Measurements from ENCODE around the gene CFAP90.

The CFAP90 gene

DNA sequence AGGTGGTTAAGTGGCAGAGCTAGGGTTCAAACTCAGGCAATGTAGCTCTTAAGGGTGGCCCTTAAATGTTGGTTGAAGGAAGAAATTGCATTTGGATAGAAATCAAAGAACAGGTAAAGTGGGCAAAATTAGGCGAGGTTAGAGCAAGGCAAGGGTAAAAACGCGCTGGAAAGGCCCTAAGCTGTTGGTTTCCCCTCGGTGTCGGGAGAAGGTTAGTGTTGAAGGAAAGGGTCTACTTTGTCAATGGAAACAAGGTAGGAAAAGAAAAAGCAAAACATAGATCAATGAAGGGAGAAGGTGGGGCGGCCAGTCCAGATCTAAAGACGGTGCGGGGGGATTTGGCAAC lies 17.5 kb upstream of the CFAP90 start:
- DNase-seq (ENCODE audit: low read depth), result no peak

DNA sequence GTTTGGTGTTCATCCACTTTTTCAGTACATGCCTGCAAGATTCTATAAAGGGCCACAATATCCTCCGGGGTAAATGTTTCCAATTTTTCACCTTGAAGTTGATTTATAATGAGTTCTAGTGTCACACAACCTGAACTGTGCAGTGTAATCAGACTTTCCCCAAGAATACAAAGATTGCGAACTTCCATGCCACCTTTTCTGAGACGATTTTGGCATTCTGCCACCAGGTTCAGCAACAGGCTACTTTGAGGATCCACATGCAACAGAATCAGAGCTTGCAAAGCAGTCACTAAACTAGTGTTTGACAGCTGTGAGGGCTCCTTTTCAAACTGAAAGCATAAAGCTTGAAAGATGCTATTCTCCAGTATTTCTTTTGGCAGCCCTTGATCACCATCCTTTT lies 16.3 kb upstream of the CFAP90 start:
- DNase-seq (ENCODE audit: low read depth), result no peak

DNA sequence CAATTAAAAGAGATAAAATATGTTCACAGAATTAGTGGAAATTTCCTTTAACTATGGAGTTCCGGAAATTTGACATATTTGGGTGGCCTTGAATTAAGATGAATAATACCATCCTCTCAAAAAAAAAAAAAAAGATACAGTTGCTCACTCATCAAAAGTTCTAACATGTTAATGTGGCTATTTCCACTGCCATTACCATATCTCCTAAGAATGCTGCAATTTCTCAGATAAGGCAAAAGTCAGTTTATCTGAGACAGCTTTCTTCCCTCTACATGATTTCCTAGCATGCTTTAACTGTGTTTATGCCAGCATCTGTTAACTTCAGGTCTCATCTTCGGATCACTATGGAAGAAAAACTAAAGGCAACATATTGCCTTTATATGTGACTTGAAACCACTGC lies 15.3 kb upstream of the CFAP90 start:
- no peak for DNase-seq (ENCODE audit: low read depth)

DNA sequence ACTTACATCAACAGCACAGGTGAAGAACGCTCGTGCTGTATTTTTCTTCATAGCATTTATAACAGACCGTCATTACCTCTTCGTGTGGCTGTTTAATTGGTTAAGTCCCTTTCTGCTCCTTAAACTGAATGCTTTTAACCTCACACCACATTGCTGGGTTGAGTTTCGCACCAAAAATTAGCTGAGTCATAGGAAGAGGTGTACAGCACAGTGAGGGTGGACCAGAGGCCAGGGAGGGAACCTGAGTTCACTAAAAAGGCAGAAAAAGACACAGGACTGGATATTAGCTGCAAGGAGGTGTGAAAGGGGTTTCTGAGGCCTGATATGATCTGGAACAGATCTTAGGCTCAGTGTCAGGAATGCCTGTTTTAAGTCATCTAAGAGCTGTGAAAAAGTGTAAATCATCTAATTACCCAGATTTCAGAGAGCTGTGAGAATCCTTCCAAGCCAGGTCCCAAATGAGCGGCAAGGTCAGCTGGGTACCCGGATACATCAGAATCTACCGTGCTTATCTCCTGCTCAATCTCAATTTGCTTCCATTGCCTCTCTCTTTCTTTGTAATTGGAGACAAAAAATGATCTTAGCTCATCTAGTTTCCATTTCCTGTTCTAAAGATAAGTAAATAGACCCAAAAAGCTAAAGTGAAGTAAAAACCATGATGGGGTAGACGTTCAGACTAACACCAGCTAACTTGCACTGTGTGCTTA lies 7.1 kb upstream of the CFAP90 start:
- DNase-seq (ENCODE audit: low read depth), result no peak

DNA sequence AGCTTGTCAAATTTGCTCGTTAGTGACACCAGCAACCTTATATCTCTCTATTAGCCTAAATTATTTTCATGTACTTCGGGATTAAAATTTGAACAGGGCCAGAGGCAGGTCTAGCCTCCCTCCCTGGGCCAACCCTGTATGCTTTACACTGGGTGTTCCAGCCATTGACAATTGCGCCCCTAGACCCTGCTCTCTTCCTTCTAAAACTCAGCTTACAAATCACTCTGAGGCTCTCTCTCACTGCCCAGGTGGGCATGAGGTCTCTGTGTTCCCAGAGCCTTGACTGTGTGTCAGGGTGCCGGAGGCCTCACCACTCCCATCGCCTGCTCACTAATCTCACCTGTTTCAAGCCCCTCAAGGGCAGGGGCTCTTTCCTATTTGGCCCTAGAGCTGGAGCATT lies 6.4 kb upstream of the CFAP90 start:
- no peak for DNase-seq (ENCODE audit: low read depth)

DNA sequence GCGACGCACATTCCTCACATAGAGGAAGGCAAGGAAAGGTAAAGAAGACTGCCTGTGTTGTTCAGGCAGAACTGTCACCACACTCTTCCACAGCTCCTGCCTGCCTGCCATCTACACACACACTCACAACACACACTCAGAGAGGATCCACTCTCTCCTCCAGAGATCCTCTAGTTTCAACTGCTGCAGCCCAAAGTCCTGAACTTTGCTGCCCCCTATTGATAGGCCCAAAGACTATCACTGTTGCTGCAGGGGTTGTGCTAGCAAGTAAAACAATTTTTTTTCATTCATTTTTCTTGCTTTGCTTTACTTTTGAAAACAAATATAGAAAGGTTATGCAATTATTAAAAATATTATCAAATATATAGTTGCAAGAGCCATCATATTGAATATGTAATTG lies 5.9 kb upstream of the CFAP90 start:
- no peak for DNase-seq (ENCODE audit: low read depth)

DNA sequence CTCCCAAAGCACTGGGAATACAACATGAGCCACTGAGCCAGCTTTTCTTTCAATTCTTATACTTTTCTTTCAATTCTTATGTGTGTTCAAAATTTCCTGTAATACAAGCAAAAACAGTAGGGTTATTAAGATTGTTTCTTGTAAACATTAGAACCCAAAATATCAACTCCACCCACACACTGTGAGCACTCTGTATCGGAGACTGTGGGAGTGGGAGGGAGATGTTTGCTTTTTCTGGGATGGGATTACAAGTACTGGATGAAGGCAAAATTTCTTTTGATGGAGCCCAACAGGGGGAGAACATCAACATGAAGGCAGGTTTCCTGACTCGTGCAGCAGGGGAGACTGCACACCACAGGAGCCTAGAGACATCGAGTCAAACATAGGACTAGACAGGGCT lies 4.7 kb upstream of the CFAP90 start:
- no peak for DNase-seq (ENCODE audit: low read depth)

DNA sequence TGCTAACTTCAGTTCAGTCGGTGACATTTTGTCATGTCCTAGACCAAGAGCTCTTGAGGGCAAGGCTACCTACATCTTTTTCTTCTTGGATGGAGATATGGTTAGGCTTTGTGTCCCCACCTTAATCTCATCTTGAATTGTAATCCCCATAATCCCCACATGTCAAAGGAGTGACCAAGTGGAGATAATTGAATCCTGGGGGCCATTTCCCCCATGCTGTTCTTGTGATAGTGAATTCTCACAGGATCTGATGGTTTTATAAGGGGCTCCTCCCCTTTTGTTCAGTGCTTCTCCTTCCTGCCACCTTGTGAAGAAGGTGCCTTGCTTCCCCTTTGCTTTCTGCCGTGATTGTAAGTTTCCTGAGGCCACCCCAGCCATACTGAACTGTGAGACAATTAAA lies 2.1 kb upstream of the CFAP90 start:
- DNase-seq (ENCODE audit: low read depth), result no peak

DNA sequence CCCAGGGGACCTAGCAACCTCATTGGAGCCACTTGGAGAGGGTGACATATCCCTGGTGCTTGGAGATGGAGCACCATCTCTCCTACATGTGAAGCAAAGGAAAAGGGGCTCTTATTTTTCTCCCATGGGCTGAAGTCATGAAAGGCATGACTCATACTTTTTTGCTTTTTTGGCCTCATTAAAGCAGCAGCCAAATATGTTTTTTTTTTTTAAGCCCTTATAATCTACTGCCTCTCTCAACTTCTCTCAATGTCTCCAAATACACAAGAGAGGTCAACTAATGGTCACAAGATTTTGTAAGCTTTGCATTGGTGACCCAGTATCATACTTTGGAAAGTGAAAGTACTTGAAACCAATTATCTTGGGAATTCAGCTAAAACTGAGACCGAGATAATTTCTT lies 1.6 kb upstream of the CFAP90 start:
- no peak for DNase-seq (ENCODE audit: low read depth)

DNA sequence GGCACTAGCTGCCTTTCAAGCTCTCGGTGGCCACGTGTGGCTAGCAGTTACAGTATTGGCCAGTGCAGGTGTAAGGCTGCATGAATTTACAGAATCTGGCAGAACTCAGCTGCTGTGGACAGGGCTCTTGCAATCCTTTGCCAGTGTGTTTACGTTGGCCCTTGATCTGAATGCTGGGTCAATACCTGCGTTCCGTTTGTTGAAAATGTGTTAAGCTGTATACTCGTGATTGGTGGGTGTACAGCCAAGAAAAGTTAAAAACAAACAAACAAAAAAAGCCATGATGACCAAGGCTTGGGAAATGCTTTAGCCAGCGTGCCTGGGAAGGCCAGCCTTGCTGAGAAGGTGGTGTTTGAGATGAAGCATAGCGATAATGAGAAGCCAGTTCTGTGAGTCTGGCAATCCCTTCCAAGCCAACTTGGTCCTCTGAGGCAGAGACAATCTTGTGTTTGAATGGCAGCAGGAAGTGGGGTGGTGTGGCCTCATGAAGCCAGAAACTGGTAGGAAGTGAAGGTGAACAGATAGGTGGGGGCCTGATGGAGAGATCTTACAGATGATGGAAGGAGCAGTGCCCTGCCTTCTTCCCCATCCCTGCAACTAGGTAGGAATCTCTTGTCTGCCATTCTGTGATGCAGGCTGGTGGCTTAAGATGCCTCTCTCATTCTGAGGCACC lies 820 bp upstream of the CFAP90 start:
- no peak for DNase-seq (ENCODE audit: low read depth)

DNA sequence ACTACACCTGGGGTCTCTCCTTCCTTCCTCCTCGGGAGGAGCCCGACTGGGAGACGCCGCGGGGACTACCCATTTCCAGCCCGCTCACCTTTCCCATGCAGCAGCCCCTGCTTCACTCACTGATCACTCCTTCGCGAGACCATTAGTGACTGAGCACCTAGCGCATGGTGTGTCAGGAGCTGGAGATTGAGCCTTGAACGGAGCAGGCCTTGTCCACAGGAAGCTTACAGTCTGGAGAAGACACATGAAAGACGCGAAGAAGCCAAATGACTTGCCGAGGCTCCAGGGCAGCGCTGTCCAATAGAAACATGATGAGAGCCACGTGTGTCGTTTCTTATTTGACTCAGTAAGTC lies 283 bp upstream of the CFAP90 start:
- DNase-seq (ENCODE audit: low read depth), result no peak

DNA sequence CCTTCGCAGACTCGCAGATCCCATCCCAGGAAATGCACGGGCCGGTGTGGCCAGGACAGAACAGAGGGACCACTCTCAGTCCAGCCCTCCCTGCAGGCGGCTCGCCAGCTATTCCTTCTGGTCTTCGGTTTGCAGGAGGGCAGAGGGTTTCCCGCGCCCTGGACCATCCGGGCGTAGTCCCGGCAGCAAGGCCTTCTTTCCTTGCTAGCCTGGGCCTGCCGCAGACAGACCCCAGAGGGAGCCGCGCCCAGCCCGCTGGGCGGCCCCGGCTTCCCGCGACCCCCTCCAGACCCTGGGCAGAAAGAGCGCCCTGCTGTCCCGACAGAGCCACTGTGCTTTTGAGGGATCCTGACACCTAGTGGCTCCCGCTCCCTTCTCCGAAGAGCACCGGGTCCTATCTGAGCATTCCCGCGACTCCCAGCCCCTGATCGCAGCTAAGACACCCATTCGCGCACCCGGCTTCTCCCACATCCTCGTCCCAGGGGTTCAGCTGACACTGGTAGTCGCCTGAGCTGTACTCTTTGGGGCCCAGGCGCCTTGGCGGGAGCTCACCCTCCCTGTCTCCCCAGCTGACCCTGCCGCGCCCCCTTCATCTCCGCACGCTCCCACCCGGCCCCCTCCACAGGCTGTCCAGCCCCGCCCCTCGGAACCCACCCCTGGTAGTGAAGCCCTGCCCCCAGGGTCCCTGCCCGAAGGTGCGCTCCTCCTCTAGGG lies 1.1 kb downstream of the CFAP90 start:
- DNase-seq (ENCODE audit: low read depth), result no peak

DNA sequence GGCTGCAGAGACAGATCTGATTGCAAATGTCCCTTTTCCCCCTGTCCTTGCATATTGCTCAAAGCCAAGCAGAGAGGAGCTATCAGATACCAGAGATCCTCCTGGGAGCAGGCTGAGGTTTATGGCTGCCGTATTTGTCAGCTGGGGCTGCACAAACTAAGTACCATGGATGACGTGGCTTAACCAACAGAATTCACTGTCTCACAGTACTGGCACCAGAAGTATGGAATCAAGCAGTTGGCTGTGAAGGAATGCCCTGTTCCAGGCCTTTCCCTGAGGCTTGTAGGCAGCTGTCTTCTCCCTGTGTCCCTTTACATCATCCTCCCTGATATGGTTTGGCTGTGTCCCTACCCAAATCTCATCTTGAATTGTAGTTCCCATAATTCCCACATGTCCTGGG lies 2.6 kb downstream of the CFAP90 start:
- DNase-seq (ENCODE audit: low read depth), result no peak

DNA sequence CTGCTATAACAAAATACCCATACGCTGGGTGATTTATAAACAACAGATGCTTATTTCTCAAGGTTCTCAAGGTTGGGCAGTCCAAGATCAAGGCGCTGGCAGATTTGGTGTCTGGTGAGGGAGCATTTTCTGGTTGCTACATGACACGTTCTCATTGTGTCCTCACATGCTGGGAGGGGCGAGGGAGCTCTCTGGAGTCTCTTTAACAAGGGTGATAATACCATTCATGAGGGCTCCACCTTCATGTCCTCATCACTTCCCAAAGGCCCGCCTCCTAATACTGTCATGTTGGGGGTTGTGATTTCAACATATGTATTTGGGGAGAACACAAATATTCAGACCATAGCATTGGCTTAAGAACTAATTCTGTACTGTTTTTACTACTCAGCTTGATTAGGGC lies 4.6 kb downstream of the CFAP90 start:
- DNase-seq (ENCODE audit: low read depth), result no peak

DNA sequence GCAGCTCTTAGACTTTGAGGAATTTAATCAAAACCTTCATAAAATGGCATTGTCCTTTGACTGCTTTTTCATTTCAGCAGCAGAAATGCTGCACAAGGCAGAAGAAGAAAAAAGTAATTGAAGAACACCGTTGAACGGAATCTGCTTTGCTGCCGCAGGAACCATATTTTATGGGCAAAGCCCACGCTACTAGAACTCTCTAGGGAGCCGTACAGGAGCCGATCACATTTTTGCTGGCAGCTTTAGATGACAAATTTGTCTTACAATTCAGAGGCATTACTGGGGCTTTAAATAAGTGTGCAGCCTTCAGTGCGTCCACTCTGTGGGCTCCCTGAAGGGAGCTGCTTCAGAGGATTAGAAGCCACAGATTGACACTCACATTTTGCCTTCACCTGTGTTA lies 5.4 kb downstream of the CFAP90 start:
- DNase-seq (ENCODE audit: low read depth), result no peak

DNA sequence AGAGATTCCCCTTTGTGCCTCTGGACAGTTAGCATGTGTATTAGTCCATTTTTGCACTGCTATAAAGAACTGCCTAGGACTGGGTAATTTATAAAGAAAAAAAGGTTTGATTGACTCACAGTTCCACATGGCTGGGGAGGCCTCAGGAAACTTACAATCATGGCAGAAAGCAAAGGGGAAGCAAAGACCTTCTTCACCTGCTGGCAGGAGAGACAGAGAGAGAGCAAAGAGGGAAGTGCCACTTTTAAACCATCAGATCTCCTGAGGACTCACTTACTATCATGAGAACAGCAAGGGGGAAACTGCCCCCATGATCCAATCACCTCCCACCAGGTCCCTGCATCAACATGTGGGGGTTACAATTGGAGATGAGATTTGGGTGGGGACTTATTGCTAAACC lies 6.0 kb downstream of the CFAP90 start:
- DNase-seq (ENCODE audit: low read depth), result no peak

DNA sequence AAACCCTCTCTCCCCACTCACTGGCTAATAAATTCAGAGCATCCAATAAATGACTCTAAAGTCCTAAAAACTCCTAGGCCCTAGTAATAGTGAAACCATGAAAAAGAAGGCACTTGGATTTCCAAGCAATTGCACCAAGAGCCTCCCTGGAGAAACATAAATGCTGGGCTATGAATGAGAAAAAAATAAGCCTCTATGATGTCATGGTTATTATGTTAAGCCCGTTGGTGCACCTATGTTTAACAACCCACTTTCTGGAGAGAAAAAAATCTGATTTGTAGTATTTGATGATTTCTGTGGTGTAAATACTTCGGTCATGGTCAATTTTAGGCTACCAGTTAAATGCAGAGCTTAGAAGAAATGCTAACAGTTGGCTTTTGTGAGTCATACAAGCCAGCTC lies 8.4 kb downstream of the CFAP90 start:
- no peak for DNase-seq (ENCODE audit: low read depth)

DNA sequence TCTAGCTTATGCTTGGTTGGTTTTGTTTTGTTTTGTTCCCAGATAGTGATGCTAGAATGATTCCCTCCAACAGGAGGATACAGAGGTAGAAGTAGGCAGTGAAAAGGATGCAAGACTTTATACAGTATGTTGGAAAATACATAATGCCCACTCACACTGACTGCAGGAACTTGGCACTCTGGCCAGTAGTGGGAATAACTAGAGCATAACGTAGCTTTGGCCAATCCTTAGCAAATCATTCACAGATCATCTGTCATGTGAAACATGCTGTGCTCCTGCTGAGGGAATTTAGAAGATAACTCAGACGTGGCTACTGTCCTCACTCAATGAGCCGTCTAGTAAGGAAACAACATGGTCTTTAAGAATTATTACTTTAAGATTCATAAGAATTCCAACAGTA lies 13.5 kb downstream of the CFAP90 start:
- no peak for DNase-seq (ENCODE audit: low read depth)

DNA sequence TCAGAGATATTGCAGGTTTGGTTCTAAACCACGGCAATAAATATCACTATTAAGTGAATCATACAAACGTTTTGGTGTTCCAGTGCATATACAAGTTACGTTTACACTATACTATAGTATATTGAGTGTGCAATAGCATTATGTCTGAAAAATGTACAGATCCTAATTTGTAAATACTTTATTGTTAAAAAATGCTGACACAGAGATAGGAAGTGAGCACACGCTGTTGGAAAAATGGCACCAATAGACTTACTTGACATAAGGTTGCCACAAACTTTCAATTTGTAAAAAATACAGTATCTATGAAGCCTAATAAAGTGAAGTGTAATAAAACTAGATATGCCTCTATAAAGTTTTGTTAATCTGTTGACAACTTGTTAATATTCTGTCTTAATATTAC lies 16.0 kb downstream of the CFAP90 start:
- no peak for DNase-seq (ENCODE audit: low read depth)

DNA sequence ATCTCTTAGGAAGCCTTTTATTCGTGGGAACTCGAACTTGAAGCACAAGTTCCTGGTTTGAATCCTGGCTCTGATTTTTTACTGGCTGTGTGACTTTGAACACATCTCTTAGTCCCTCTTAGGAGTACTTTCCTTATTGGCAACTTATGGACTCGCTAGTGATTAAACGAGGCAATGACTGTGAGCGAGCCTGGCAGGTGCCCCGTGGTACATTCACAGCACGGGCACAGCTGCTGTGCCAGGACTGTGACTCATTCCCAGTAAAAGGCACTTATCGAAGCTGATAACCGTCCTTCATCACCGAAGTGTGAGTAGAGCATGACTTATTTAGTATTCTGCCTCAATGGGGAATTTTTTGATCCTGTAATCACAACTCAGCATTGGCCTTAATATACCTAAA lies 22.7 kb downstream of the CFAP90 start:
- no peak for DNase-seq (ENCODE audit: low read depth)

DNA sequence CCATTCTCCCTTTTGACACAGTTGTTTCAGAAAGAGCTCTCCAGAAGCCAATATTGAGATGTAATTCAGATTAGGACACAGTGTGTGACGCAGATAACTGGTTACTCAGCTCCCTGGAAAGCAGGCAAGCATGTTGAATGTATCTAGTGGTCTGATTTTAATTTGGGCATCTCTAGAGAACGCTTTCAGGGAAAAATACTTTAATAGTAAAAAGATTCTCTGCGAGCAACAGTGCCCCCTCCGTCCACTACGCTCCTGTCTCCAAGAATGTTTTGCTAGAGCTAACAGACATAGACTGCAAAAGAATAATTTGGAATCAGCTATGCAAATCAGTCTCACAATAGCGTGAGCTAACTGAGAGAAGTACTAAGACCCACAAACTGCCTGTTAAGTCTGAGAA lies 23.3 kb downstream of the CFAP90 start:
- no peak for DNase-seq (ENCODE audit: low read depth)

DNA sequence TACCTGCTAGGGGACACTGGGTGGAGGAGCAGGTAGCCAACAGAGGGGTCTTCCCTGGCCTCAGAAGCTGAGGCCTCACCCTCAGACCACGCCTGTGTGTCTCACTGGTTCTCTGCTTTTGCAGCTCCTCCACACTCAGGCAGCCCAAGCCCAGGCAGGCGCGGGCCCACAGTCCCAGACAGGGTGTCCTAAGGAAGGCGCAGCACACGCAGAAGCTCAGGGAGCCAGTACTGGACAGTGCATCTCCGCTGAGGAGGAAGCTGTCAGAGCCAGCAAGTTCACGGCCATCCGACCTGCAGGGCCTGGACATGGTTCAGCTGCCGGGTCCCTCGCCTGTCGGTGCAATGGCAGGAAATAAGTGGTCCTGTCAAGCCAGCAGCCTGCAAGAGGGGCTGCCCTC lies 25.3 kb downstream of the CFAP90 start:
- DNase-seq (ENCODE audit: low read depth), result no peak

DNA sequence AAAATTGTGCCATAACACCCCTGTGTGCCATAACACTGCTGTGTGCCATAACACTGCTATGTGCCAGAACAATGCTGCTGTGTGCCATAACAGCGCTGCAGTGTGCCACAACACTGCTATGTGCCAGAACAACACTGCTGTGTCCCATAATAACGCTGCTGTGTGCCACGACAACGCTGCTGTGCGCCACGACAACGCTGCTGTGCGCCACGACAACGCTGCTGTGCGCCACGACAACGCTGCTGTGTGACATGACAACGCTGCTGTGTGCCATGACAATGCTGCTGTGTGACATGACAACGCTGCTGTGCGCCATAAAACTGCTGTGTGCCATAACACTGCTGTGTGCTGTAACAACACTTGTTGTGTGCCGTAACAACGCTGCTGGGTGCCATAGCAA lies 25.9 kb downstream of the CFAP90 start:
- no peak for DNase-seq (ENCODE audit: low read depth)

DNA sequence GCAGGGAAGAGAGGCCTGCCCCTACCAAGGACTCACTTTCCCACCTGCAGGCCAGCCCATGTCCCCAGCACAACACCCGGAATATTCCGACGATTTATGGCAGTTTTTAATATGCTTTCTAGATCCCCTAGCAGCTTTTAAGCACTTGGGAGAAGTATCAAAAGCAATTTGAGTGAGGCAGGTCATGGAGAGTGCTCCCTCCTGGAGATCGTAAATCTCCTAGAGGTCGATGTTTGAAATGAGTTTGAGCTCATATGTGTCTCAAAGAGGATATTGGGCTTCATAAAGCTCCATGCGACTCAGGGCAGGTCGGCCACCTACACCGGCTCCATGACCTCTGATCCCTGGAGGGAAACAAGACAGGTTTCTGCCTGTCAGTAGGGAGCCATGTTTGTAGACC lies 27.3 kb downstream of the CFAP90 start:
- no peak for DNase-seq (ENCODE audit: low read depth)

Measured in T follicular helper cell (primary cell).